22Rv1 (cell line): ENCODE results near the gene UACA.

Experiments
- CTCF ChIP-seq: fragments of 450-650 bp; IDR thresholded peaks from 2 replicates; pipeline ENCODE4 v1.5.1; 2017; ENCODE audit warnings: mild to moderate bottlenecking
- ZFX ChIP-seq: fragments of 450-650 bp; IDR thresholded peaks from 2 replicates; pipeline ENCODE4 v1.6.1; 2017; ENCODE audit warnings: antibody characterized with exemption, borderline replicate concordance

GRCh38 chr15:70712271-70712670 is 51.1 kb downstream of the UACA start:
- no peak for TF ChIP-seq CTCF
- TF ChIP-seq ZFX, result no peak
